Measurements from ENCODE around the gene ZNF391. TPM values are rescaled to one million over a fixed set of nuclear protein-coding genes. Genes with fewer than 3 reads are reported as not detected.
"Not testable (repeated sequence)": the region's sequence is repeated elsewhere in the genome, so short reads cannot be mapped to it uniquely, and the experiment has no call there.

Gene ZNF391
- 1.4 TPM for total RNA-seq

DNA sequence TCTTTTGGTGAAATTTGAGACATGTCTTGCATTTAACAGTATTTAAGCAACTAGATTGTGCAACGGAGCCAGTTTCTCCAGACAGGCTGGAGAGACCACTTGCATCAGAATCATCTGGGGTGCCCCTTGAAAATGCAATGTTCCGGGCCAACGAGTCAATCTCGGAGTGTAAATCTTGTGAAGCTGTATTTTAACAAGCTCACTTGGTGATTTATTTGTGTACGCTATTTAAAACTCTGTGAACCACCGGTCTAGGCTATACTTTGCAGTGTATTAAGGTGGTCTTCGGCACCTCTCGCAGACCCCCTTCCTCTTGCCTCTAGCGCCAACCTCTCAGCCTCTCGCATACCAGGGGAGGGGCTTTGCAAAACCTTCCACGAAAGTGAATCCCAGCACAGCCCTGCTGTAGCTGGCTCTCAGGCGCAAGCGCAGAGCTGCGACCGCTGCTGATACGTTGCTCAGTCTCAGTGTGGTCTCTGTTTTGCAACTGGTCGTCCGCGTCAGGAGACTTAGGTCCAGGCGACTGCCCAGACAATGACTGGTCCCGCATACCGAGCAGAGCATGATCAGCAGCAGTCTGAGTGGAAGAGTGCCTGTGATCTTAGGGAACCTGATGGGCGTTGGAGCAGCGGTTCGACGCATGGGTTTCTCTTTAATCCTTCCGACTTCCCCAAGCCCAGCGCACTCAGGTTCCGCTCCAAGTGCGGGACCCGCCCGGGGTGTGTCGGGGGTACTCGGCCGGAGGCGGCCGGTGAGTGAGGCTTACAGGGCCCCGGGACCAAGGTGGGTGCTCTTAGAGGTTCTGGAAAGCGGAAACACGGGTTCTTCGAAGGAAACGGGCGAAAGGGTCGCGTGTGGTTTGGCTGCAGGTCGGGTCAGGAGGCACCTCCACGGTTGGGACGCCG, at the start of gene ZNF391:
ZNF391 (plus strand) TSS at position 467 of the 905 bp plus-strand sequence. CDS start 11,612 bp downstream, outside the sequence.
- peak; percentile 83 for ATAC-seq

GRCh38 chr6:27352850-27353249, 35.7 kb upstream of the ZNF391 start:
- no peak for ATAC-seq

DNA sequence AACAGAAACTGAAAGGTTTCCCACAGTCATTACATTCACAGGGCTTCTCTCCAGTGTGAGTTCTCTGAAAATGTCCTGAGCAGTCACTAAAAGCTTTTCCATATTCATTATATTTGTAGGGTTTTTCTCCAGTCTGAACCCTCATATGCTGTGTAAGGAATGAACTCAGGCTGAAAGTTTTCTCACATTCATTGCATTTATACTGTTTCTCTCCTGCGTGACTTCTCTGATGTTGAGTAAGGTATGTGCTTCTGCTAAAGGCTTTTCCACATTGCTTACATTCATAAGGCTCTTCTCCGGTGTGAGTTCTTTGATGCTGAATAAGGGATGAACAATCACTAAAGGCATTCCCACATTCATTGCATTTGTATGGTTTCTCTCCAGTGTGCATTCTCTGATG, 29.8 kb upstream of the ZNF391 start:
- ATAC-seq: no peak

DNA sequence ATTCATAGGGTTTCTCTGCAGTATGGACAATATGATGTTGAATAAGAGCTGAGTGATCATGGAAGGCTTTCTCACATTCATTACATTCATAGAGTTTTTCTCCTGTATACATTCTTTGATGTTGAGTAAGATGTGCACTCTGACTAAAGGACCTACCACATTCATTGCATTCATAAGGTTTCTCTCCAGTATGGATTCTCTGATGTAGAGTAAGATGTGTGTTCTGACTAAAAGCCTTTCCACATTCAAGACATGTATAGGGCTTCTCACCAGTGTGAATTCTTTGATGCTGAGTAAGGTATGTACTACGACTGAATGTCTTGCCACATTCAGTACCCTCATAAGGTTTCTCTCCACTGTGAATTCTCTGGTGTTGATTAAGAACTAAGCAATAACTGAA, 29.3 kb upstream of the ZNF391 start:
- no peak for ATAC-seq

DNA sequence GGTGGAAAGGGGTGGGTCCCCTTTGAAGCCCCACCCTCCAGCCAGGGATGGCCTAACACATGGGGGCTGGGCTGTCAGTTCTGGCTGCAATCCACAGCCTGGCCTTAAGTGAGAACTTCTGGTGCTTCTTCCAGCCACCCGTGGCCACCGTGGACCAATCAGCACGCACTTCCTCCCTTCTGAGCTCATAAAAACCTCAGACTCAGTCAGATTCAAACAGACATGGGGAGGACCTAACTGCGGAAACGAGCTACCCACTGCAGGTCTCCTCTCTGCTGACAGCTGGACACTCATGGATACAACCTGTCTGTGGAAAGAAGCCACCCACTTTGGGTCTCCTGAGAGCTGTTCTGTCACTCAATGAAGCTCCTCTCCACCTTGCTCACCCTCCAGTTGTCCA, 20.4 kb upstream of the ZNF391 start:
- no peak for ATAC-seq

- ATAC-seq: no peak
These were observed 18.2 kb upstream of the ZNF391 start for GRCh38 chr6:27370391-27370790.

- peak; percentile 99 for ATAC-seq
These were observed 13.5 kb upstream of the ZNF391 start for GRCh38 chr6:27374824-27375612.

GRCh38 chr6:27375613-27376079, 12.9 kb upstream of the ZNF391 start:
- ATAC-seq: no peak

- ATAC-seq: not testable (repeated sequence)
These were observed 10.2 kb upstream of the ZNF391 start for GRCh38 chr6:27378406-27378805.

DNA sequence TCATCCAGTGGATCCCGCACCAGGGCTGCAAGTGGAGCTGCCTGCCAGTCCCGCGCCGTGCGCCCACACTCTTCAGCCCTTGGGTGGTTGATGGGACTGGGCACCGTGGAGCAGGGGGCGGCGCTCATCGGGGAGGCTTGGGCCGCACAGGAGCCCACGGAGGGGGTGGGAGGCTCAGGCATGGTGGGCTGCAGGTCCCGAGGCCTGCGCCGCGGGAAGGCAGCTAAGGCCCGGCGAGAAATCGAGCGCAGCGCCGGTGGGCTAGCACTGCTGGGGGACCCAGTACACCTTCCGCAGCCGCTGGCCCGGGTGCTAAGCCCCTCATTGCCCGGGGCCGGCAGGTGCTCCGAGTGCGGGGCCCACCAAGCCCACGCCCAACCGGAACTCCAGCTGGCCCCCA, 7.6 kb upstream of the ZNF391 start:
- not testable (repeated sequence) for ATAC-seq

- ATAC-seq: no peak
These were observed 5.5 kb upstream of the ZNF391 start for GRCh38 chr6:27383011-27383410.

- no peak for ATAC-seq
These were observed 5.1 kb upstream of the ZNF391 start for GRCh38 chr6:27383481-27383880.

GRCh38 chr6:27392623-27393022, 4.1 kb downstream of the ZNF391 start:
- no peak for ATAC-seq

DNA sequence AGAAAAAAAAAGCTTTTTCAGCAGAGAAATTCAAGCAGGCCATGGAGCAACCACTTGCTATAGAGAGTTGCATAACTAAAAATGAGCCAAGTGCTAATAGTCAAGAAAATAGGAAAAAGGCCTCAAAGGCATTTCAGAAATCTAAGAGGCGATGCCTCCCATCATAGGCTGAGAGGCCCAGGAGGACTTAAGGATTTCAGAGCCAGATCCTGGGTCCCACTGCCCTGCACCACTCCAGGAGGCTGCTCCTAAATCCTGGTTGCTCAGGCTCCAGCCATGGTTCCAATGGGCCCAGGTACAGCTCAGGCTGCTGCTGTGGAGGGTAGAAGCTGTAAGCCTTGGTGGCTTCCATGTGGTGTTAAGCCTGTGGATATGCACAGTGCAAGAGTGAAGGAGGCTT, 5.5 kb downstream of the ZNF391 start:
- no peak for ATAC-seq

DNA sequence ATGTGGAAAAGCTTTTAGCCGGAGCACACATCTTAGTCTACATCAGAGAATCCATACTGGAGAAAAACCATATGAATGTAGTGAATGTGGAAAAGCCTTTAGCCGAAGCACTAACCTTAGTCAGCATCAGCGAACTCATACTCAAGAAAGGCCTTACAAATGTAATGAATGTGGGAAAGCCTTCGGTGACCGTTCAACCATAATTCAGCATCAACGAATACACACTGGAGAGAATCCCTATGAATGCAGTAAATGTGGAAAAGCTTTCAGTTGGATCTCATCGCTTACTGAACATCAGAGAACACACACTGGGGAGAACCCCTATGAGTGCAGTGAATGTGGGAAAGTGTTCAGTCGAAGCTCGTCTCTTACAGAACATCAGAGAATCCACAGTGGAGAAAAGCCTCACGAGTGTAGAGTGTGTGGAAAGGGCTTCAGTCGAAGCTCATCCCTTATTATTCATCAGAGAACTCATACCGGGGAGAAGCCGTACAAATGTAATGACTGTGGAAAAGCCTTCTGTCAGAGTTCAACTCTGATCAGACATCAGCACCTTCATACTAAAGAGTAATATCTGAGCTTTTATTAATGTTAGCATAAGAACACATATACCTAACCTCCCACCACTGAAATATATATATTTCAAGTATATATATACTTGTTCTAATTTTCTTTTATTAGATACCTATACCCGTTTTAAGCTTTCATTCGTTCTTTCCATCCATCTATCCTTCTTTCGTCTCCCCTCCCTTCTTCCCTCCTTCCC, 12.5 kb downstream of the ZNF391 start:
- no peak for ATAC-seq

DNA sequence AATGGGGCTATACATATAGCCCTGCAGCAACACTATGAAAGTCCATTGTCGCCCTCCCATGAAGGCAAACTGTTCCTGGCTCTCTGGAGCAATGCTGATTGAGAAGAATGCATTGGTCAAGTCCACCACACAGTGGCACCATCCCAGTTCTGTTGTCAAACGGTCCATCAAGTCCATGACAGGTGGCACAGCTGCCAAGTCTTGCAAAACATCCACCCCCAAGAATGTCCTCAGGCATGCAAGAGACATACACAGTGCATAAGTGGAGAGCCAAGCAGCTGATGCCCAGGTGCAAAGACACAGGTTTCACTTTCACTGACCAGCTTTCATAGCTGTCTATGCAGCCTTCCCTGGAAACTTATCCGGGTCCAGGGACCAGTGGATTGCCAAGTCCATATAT, 17.5 kb downstream of the ZNF391 start:
- ATAC-seq: no peak

- no peak for ATAC-seq
These were observed 18.7 kb downstream of the ZNF391 start for GRCh38 chr6:27407153-27407814.

- ATAC-seq: no peak
These were observed 25.7 kb downstream of the ZNF391 start for GRCh38 chr6:27414300-27414699.

DNA sequence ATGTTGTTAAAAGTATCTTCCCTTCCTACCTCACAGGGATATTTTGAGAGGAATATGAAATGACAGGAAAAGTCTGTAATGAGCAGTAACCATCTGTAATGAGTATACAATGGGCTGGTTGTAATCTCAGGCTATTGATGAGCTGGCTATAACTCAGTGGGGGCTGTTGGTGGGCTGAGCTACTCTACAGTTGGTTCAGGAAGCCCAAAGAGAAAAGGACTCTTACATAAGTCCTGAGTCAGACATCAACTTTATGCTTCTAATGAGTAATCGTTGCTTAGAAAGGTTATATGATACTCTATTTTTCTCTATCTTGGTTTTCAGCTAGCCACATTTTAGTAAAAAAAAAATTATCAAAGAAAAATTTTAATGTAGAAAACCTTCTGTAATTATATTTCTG, 26.4 kb downstream of the ZNF391 start:
- ATAC-seq: no peak

GRCh38 chr6:27415898-27416297, 27.3 kb downstream of the ZNF391 start:
- ATAC-seq: no peak

GRCh38 chr6:27419363-27419762, 30.8 kb downstream of the ZNF391 start:
- ATAC-seq: no peak

DNA sequence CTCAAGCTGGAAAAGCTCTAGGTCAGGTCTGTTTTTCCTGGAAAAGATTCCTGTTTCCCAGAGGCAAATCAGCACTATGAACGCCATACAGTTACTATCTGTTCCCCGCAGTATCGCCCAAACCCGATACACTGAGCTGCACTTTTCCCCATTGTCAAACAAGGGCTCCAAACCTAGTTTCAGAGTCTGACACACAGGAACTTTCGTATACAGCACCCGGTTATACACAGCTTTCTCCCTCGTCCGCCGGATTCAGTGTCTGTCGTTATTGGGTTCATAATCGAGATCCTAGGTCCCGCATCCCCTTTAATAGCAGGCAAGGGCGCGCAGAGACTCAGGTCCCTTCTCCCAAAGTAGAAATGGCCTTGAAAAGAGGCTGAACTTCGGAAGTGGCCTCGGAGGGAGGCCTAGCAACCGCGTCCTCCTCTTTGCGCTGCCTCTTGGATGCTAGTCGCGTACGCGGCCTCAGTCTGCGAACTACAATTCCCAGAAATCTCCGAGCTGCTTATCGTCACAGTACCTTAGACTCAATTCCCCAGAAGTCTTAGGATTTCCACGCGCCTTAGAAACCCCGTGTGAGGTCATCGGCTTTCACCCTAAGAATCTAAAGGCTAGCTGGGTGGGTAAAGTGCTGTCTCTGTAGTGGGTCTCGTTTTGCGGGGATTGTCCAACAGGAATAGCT, 34.2 kb downstream of the ZNF391 start:
- no peak for ATAC-seq

Data from esophagus mucosa (tissue), 1 donor.